GM20000 (cell line): ENCODE data around the gene STK36.

Experiments used
- DNase-seq: peaks from one replicate; pipeline ENCODE4 v3.0.0; 2012; ENCODE audit warnings: low spot score
- CTCF ChIP-seq: IDR thresholded peaks from 2 replicates; pipeline ENCODE4 v1.5.1; 2012; ENCODE audit warnings: mild to moderate bottlenecking, control low read depth; ENCODE audit errors: extremely low read depth, missing control alignments

The STK36 gene

GRCh38 chr2:218745160-218745558 lies 73.3 kb downstream of the STK36 start:
- no peak for TF ChIP-seq CTCF
- peak; percentile 47 for DNase-seq

DNA sequence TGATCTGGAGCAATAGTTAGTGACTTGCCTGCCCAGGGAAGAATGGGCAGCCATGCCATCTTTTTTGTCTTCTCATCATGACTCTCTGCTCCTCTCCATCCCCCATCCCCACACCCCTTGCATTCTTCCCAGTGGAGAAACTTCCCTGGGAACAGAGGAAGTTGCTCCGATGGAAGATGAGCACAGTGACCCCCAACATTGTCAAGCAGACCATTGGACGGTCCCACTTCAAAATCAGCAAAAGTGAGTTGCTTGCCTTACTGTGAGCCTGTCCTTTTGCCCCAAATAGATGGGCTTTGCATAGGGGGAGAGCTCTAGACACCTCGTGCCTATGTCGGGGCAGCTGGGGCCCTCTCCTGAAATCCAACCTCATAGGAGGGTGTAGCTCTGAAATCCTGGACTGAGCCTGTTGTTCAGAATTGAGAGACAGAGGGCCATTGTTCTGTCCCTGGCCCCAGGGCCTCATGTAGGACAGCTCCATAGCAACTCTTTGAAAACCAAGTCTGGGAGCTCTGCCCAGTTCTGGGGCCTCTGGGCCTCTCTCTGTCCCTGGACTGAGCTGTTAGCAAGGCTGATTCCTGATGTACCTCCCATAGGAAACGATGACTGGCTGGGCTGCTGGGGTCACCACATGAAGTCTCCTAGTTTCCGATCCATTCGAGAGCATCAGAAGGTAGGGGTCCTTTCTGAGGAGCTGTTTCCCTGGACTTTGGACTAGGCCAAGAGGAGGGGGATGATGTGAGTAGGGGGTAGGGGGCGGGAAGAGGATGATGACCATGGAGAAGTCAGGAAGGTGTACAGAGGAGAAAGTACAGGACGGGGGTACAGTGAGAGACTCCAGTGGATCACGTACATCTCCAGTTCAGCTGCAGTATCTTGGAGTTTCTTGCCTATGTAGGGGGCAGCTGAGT lies 73.9 kb downstream of the STK36 start:
- no peak for DNase-seq
- TF ChIP-seq CTCF, result no peak

- no peak for TF ChIP-seq CTCF
These were observed 74.5 kb downstream of the STK36 start for GRCh38 chr2:218746470-218746795.

GRCh38 chr2:218746960-218747359 lies 75.1 kb downstream of the STK36 start:
- no peak for TF ChIP-seq CTCF
- DNase-seq, result no peak

More at GRCh38 chr2:218746470-218746795, 74.5 kb downstream of the STK36 start:
- DNase-seq, result no peak

- no peak for DNase-seq
- TF ChIP-seq CTCF, result no peak
These were observed 77.0 kb downstream of the STK36 start for GRCh38 chr2:218748741-218749441.
